K562 (cell line): ENCODE results near the gene ECHDC3.

Source experiments
- CHAMP1 ChIP-seq: fragments of 450-650 bp; IDR thresholded peaks from 2 replicates; pipeline ENCODE4 v1.6.1; 2016; ENCODE audit warnings: mild to moderate bottlenecking
- MYC ChIP-seq, 2 experiments: fragments of 250-450 bp in 1 of 2; sonication (Bioruptor Pico) in 1 of 2; IDR thresholded peaks; 2 replicates each; pipeline versions ENCODE4 v1.5.1 to v1.6.1; 2012 to 2021; ENCODE audit warnings: low read depth in 2 of 2, borderline replicate concordance in 1 of 2, improper control_type of control experiment in 1 of 2, low read length in 1 of 2, mild to moderate bottlenecking in 1 of 2, moderate library complexity in 1 of 2
- SMAD3 ChIP-seq: fragments of 450-650 bp; formaldehyde crosslinking; conservative IDR thresholded peaks from 2 replicates; pipeline ENCODE4 v1.4.0; 2020; ENCODE audit warnings: mild to moderate bottlenecking
- ZNF311 ChIP-seq: fragments of 250-450 bp; sonication (Bioruptor Pico); IDR thresholded peaks from 2 replicates; pipeline ENCODE4 v1.4.0; 2020; ENCODE audit warnings: mild to moderate bottlenecking, moderate library complexity

- TF ChIP-seq CHAMP1 (no peak), SMAD3 (CRISPR knock-in tag) (no peak), MYC (IDR thresholded peaks at IDR 0.05; ENCODE audit: low read depth, low read length) (peak; percentile 22; the same call in 1 of the 2 replicates), MYC (CRISPR knock-in tag; IDR thresholded peaks at IDR 0.05; ENCODE audit: borderline replicate concordance, low read depth) (no peak), ZNF311 (CRISPR knock-in tag) (no peak)
Observed at GRCh38 chr10:11724938-11725776, 17.0 kb upstream of the ECHDC3 start.
